HG03103 (cell line): ENCODE measurements around the gene ENPP7.

Source experiments
- ATAC-seq: cut with Tn5 transposase; IDR thresholded peaks from one replicate; pipeline ENCODE4 v1.9.1; 2021; ENCODE audit warnings: low read depth; ENCODE audit not compliant: unreplicated experiment

The ENPP7 gene

GRCh38 chr17:79730437-79730768 lies 340 bp upstream of the ENPP7 start:
- no peak for ATAC-seq

- ATAC-seq, result no peak
Observed at GRCh38 chr17:79732254-79732653, 1.5 kb downstream of the ENPP7 start.

- ATAC-seq, result no peak
Observed at GRCh38 chr17:79732804-79733691, 2.3 kb downstream of the ENPP7 start.

- no peak for ATAC-seq
Observed at GRCh38 chr17:79733692-79734070, 2.9 kb downstream of the ENPP7 start.

GRCh38 chr17:79735096-79735495 lies 4.4 kb downstream of the ENPP7 start:
- no peak for ATAC-seq

- no peak for ATAC-seq
Observed at GRCh38 chr17:79737046-79737921, 6.5 kb downstream of the ENPP7 start.

- no peak for ATAC-seq
Observed at GRCh38 chr17:79737922-79738578, 7.3 kb downstream of the ENPP7 start.

GRCh38 chr17:79738643-79739042 lies 7.9 kb downstream of the ENPP7 start:
- ATAC-seq, result no peak

GRCh38 chr17:79739148-79740062 lies 8.7 kb downstream of the ENPP7 start:
- ATAC-seq, result no peak

- ATAC-seq, result no peak
Observed at GRCh38 chr17:79740413-79740812, 9.7 kb downstream of the ENPP7 start.

GRCh38 chr17:79741401-79741750 lies 10.6 kb downstream of the ENPP7 start:
- no peak for ATAC-seq

- ATAC-seq, result no peak
Observed at GRCh38 chr17:79741751-79742588, 11.2 kb downstream of the ENPP7 start.

- ATAC-seq, result no peak
Observed at GRCh38 chr17:79742589-79742918, 11.8 kb downstream of the ENPP7 start.

- ATAC-seq, result no peak
Observed at GRCh38 chr17:79742951-79743476, 12.3 kb downstream of the ENPP7 start.

- no peak for ATAC-seq
Observed at GRCh38 chr17:79743614-79744013, 12.9 kb downstream of the ENPP7 start.

- ATAC-seq, result no peak
Observed at GRCh38 chr17:79745641-79746105, 14.9 kb downstream of the ENPP7 start.

GRCh38 chr17:79746889-79747507 lies 16.3 kb downstream of the ENPP7 start:
- no peak for ATAC-seq

GRCh38 chr17:79747508-79748294 lies 17.0 kb downstream of the ENPP7 start:
- ATAC-seq, result no peak
